Measurements from ENCODE around the gene BRI3BP. TPM values are rescaled to one million over a fixed set of nuclear protein-coding genes. Genes with fewer than 3 reads are reported as not detected.

Gene BRI3BP
- total and polyA plus RNA-seq, 4 donors, result 9.6 to 20.5 (median 12.8) TPM

Small RNA genes lying within 50 kb of the gene (small RNA-seq; reads per million reads assigned to genes)
- gene AC122688.1 (ENCODE audit: low replicate concordance), result not detected

Other genes with a start within 250 kb of the BRI3BP start
- 10 to 100 TPM; 14.9 to 27.4 TPM for gene SCARB1, start 129.8 kb upstream of the BRI3BP start, total RNA-seq
- 10 to 100 TPM; 85.0 to 88.4 TPM for gene SCARB1, start 129.8 kb upstream of the BRI3BP start, polyA plus RNA-seq (ENCODE audit: insufficient read length in 2 of 2)
- 1,000 to 10,000 TPM; 1,172 to 1,238 TPM for gene UBC, start 79.0 kb upstream of the BRI3BP start, total RNA-seq
- gene UBC, start 79.0 kb upstream of the BRI3BP start, polyA plus RNA-seq (ENCODE audit: insufficient read length in 2 of 2), result 1,000 to 10,000 TPM; 1,161 to 1,229 TPM
- 10 to 100 TPM in 1 of 2 donors, 1 to 10 TPM in 1; 6.3 to 10.5 TPM for gene DHX37, start 4.5 kb upstream of the BRI3BP start, total RNA-seq
- 10 to 100 TPM in 1 of 2 donors, 1 to 10 TPM in 1; 10.0 to 11.3 TPM for gene DHX37, start 4.5 kb upstream of the BRI3BP start, polyA plus RNA-seq (ENCODE audit: insufficient read length in 2 of 2)
- gene AACS, start 71.8 kb downstream of the BRI3BP start, total RNA-seq, result 10 to 100 TPM; 19.8 to 22.0 TPM
- gene AACS, start 71.8 kb downstream of the BRI3BP start, polyA plus RNA-seq (ENCODE audit: insufficient read length in 2 of 2), result 10 to 100 TPM; 26.9 to 37.0 TPM
- 10 to 100 TPM; 25.0 to 33.8 TPM for gene TMEM132B, start 192.7 kb downstream of the BRI3BP start, total RNA-seq
- gene TMEM132B, start 192.7 kb downstream of the BRI3BP start, polyA plus RNA-seq (ENCODE audit: insufficient read length in 2 of 2), result 10 to 100 TPM; 25.9 to 39.1 TPM

All from spinal cord (tissue), 4 donors.